RWPE1 (cell line): ENCODE data around the gene GLIS2.
A peak's percentile ranks its signal among the peaks of the same experiment; 100 is the strongest.

ENCODE experiments used
- CTCF ChIA-PET: fragments of 350-600 bp; sonication (Branson Sonifier 250); formaldehyde crosslinking; extraction: SDS; loops from one replicate; lab custom pipeline; 2021; lab: Yijun Ruan, JAX
- POLR2A ChIA-PET: fragments of 400-600 bp; formaldehyde crosslinking; extraction: SDS; loops from one replicate; lab custom pipeline; 2020; ENCODE audit warnings: antibody characterized with exemption; ENCODE audit not compliant: low non-redundant PET; lab: Yijun Ruan, JAX
- DNase-seq: peaks from one replicate; pipeline ENCODE4 v3.0.0; 2012; ENCODE audit warnings: low spot score
- H3K27ac ChIP-seq: fragments of 450-650 bp; 2 replicates; pipeline ENCODE4 v1.5.1; 2017
- CTCF ChIP-seq: fragments of 450-650 bp; conservative IDR thresholded peaks from 2 replicates; pipeline ENCODE4 v1.5.1; 2017; ENCODE audit warnings: low read depth, mild to moderate bottlenecking

GLIS2 gene

DNA sequence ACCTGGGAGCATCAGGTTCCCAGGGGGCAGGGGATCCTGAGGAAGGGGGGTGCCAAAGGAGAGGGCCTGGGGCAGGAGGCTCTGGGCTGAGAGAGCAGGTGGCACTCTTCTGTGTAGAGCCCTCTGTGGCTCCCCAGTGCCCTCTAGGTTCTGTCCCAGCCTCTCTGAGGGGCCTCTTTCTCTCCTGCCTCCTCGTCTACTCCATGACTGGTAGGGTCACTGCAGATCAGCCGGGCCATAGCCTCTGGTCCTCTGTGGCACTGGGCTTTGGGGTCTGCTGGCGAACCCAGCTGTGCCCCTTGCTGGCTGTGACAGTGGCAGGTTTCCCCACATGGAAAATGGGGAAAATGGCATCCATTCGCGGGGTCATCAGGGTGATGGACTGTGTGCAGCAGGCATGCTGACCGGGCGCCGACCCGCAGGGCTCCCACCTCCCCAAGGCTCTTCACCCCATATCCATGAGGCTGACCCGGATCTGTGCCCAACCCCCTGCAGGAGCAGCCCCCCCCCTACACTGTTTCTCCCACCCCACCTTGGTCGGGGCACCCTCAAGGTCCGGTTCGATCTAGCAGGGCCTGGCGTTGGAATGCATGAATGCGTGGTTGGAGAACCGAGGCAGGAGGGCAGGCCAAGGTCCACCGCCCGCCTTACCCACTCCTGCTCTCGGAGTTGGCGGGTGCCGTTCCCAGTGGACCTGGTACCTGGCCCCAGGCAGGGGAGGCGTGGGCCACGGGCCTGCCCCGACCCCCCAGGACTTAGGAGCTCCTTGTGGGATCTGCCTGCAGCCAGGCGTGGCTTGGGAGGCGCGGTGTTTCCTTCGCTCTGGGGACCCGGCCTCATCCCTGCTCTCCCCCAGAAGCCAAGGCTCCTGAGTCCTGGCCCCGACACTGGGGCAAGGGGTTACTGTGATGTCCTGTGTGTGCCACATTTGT is 6.5 kb downstream of the GLIS2 start:
- no peak for DNase-seq
- ChIA-PET POLR2A (no interaction called here), CTCF (interaction anchor here (0.8 to 1.2 kb wide), 4 partner anchors 13 to 80 kb away, joined by 3 to 6 read pairs (median 5); partner anchors contain the start of gene TFAP4)
- no peak for TF ChIP-seq CTCF
- peak overlapping the region; percentile 97 for H3K27ac ChIP-seq

DNA sequence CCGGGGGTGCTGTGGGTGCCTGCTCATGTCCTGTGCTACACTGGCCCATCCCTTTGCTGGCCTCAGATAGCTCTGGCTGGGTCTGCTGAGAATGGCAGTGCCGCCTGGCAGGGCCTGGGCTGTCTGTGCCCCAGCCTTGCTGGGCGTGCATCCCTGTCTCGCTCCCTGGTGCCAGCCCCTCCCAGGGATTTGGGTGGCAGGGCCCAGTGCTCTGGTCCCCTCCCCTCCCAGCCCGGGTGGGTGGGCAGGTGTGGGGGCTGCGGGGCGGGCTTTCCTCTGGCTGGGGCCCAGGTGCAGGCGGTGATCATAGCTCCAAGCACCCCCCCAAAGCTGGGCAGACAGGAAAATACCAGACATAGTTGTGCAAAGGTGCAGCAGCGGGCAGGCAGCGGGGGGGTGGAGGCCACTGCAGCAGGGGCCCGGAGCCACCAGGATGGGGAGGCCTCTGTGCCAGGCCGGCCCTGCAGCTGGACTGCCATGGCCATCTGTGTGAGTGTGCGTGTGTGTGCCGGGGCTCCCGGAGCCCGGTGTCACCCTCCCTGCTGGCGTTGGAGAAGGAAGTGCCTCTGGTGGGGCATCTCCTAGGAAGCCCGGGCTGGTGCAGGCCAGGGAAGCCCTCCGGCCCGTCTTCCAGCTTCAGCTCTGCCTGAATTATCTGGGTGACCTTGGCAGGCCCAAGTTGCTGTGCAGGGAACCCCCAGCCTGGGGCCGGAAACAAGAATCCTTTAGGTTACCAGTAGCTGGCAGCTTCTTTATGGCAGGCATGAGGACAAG is 7.4 kb downstream of the GLIS2 start:
- peak; percentile 76 for DNase-seq
- peak overlapping the region; percentile 97 for H3K27ac ChIP-seq
- no peak for TF ChIP-seq CTCF
- ChIA-PET CTCF (interaction anchor here (0.8 to 1.2 kb wide), 3 partner anchors 14 to 79 kb away, joined by 3 to 6 read pairs (median 6); partner anchors contain the start of gene TFAP4), POLR2A (no interaction called here)

DNA sequence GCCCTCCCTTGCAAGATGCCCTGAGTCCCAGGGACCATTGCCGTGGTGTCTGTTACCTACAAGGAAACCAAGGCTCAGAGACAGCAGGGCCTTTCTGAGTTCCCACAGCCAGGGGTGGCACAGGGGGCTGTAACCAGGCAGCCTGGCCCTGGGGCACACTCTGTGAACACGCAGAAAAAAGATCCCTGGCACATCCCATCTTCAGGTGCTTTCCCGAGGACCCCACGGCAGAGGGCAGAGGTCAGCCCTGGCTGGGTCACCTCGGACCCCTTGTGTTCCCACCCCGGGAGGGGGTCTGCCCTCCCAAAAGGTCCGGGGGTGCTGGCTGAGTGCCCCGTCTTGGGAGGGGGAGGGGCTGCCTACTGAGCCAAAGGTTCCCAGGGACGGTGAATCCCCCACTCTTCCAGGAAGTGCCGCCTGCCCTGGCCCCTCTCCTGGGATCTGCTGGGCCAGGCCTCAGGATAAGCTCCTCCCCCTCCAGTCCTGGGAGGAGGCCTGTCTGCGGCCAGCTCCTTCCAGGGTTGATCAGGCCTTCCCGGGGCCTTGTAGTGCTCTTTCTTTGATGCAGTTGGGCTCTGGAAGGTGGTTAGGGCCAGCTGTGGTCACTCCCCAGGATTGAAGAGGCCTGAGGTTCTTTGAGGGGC is 8.1 kb downstream of the GLIS2 start:
- peak overlapping the region; percentile 97 for H3K27ac ChIP-seq
- DNase-seq: no peak
- POLR2A ChIA-PET: interaction anchor here (0.5 kb wide), 1 partner anchor 26 kb away, joined by 3 read pairs; no protein-coding TSS in a partner anchor
- no peak for TF ChIP-seq CTCF
- CTCF ChIA-PET: interaction anchor here (0.6 to 1.2 kb wide), 3 partner anchors 14 to 791 kb away, joined by 3 to 6 read pairs (median 5); no protein-coding TSS in a partner anchor

GRCh38 chr16:4324492-4325252 is 8.8 kb downstream of the GLIS2 start:
- no peak for TF ChIP-seq CTCF
- DNase-seq: no peak
- H3K27ac ChIP-seq: peak overlapping the region; percentile 97
- ChIA-PET POLR2A (interaction anchor here (0.5 to 0.6 kb wide), 2 partner anchors 25 to 145 kb away, joined by 3 to 4 read pairs; no protein-coding TSS in a partner anchor), CTCF (interaction anchor here (0.6 to 0.7 kb wide), 2 partner anchors 39 to 792 kb away, joined by 3 to 5 read pairs; no protein-coding TSS in a partner anchor)

DNA sequence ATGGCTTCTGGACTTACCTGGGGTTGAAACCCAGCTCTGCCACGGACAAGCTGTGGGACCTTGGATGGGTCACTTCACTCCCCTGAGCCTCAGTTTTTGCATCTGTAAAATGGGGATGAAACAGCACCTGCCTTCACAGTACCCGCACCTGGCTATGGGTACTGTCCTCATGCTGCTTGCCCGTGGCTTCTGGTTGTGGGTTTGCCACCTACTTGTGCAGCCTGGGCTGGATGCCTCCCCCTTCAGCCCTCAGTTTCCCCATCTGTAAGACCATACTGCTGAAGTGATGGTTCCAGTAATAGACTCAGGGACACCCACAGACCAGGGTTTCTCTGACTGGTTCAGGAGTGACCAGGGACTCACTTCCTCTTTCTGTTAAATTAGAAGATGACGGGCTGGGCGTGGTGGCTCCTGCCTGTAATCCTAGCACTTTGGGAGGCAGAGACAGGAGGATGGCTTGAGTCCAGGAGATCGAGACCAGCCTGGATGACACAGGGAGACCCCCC is 9.4 kb downstream of the GLIS2 start:
- H3K27ac ChIP-seq: peak overlapping the region; percentile 97
- CTCF ChIA-PET: no interaction called here
- no peak for TF ChIP-seq CTCF
- POLR2A ChIA-PET: interaction anchor here (0.6 kb wide), 1 partner anchor 40 kb away, joined by 4 read pairs; no protein-coding TSS in a partner anchor
- no peak for DNase-seq
